ENCODE measurements around the gene TMEM18.
"Not testable (repeated sequence)": the region's sequence is repeated elsewhere in the genome, so short reads cannot be mapped to it uniquely, and the experiment has no call there.

The TMEM18 gene

DNA sequence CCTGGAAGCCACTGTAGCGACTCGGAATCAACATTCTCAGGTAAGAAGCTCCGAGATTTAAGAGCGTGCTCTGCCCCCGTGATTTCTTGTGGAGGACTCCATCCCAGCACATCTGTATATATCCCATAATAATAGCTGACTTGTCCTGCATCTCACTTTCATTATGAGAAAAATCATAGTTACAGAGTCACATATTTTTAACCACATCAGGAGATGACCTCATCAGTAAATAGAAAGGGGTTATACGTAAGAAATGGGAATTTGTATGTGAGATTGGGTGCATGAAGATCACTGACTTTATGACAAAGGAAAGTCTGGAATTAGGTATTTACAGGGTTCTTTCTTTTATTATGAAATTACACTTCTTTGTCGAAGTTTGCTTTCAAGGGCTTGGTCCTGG lies 16.4 kb upstream of the TMEM18 start:
- DNase-seq (ENCODE audit: low read depth): no peak

DNA sequence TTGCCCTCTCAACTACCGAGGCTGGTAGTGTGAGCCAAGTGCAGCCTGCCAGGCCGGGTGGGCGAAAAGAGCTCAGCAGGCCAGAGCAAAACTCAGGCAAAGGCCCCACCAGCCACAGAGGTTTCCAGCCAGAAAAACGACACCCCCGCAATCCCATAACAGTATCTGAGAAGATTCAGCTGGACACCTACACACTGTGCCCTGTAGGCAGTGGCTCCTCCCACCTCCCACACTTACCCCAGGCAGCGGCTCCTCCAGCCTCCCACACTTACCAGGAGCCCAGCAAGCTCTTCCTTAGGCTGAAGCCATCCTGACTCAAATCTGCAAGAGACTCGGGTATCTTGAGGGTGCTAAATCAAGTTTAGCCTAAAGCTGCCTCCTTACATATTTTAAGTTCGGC lies 15.6 kb upstream of the TMEM18 start:
- peak; percentile 7 for DNase-seq (ENCODE audit: low read depth)

GRCh38 chr2:691821-692761 lies 14.9 kb upstream of the TMEM18 start:
- no peak for DNase-seq (ENCODE audit: low read depth)

GRCh38 chr2:690799-691198 lies 13.6 kb upstream of the TMEM18 start:
- DNase-seq (ENCODE audit: low read depth): no peak

- DNase-seq (ENCODE audit: low read depth): no peak
Measured at GRCh38 chr2:689877-690510, 12.8 kb upstream of the TMEM18 start.

DNA sequence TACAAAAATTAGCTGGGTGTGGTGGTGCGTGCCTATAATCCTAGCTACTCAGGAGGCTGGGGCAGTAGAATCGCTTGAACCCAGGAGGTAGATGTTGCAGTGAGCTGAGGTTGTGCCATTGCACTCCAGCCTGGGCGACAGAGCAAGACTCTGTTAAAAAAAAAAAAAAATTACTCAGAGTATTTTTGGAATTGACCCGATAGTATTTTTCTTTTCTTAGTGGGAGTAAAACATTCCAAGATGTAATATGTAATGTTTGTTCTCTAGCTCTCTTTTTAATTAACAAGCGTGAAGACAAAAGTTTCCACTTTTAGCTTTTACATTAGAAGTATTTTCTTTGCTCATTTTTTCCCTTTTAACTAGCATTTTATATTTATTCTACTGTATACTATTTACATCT lies 12.0 kb upstream of the TMEM18 start:
- no peak for DNase-seq (ENCODE audit: low read depth)

DNA sequence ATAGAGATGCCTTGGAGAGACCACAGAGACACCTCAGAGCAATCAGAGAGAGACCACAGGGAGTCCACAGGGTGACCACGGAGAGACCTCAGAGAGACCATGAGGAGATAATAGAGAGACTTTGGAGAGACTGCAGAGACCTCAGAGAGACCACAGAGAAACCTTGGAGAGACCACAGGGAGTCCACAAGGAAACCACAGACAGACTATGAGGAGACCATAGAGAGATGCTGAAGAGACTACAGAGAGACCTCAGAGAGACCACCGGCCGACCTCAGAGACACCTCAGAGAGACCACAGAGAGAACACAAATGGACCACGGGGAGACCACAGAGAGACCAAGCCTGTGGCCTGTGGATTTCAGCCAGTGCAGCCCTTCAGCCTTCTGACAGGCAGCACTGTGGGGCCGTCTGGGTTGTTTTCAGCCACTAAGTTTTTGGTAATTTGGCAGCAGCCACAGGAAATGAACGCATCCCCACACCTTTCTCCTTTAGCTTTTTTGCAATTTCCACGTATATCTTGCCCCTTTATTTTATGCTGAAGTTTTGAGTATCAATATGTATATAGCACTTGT lies 11.4 kb upstream of the TMEM18 start:
- no peak for DNase-seq (ENCODE audit: low read depth)

DNA sequence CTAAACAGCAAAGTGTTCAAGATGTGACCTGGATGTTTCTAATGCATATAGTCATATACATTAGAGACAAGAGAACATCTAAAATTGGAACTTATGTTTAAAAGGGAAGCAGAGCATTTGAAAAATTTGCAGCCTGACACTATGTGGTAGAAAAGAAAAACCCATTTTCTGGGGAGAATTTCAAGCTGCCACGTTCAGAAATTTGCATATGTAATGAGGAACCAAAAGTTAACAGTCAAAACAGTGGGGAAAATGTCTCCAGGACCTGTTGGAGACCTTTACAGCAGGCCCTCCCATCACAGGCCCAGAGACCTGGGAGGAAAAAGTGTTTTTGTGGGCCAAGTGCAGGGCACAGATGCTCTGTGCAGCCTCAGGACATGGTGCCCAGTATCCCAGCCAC lies 8.2 kb upstream of the TMEM18 start:
- no peak for DNase-seq (ENCODE audit: low read depth)

DNA sequence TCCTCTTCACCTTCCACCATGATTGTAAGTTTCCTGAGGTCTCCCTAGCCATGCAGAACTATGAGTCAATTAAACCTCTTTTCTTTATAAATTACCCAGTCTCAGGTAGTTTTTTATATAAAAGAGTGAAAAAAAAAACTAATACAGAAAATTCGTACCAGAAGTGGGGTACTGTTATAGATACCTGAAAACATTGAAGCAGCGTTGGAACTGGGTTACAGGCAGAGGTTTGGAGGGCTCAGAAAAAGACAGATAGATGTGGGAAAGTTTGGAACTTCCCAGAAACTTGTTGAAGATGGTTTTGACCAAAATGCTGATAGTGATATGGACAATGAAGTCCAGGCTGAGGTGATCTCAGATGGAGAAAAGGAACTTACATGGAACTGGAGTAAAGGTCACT lies 7.7 kb upstream of the TMEM18 start:
- DNase-seq (ENCODE audit: low read depth): not testable (repeated sequence)

- DNase-seq (ENCODE audit: low read depth): no peak
Measured at GRCh38 chr2:682226-682625, 5.0 kb upstream of the TMEM18 start.

- no peak for DNase-seq (ENCODE audit: low read depth)
Measured at GRCh38 chr2:681312-681711, 4.1 kb upstream of the TMEM18 start.

GRCh38 chr2:680496-680895 lies 3.3 kb upstream of the TMEM18 start:
- DNase-seq (ENCODE audit: low read depth): no peak

GRCh38 chr2:678964-679363 lies 1.8 kb upstream of the TMEM18 start:
- DNase-seq (ENCODE audit: low read depth): no peak

GRCh38 chr2:677959-678550 lies 849 bp upstream of the TMEM18 start:
- peak; percentile 21 for DNase-seq (ENCODE audit: low read depth)

GRCh38 chr2:676647-677055 lies 555 bp downstream of the TMEM18 start:
- peak; percentile 96 for DNase-seq (ENCODE audit: low read depth)

GRCh38 chr2:675982-676646 lies 1.1 kb downstream of the TMEM18 start:
- peak; percentile 94 for DNase-seq (ENCODE audit: low read depth)

DNA sequence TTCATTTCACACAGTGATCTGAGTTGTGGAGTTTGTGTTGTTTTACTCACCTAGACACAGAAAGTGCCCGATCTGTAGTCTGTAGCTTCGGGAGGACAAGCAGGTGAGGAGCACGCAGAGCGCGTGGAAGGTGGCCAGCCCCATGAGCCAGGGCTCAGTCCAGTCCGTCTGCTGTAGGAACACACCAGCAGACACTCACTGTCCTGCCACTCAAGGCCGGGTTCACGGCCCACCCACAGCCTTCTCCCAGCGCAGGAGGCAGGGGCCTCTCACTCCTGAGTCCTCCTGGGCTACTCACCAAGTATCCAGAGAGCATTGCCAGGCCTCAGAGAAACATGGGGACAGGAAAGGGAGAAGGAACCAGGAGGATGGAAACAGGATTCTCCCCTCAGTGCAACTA lies 1.7 kb downstream of the TMEM18 start:
- no peak for DNase-seq (ENCODE audit: low read depth)

GRCh38 chr2:675051-675450 lies 2.2 kb downstream of the TMEM18 start:
- no peak for DNase-seq (ENCODE audit: low read depth)

- peak; percentile 9 for DNase-seq (ENCODE audit: low read depth)
Measured at GRCh38 chr2:674321-674985, 2.8 kb downstream of the TMEM18 start.

- peak; percentile 8 for DNase-seq (ENCODE audit: low read depth)
Measured at GRCh38 chr2:673615-674320, 3.4 kb downstream of the TMEM18 start.

GRCh38 chr2:673016-673415 lies 4.2 kb downstream of the TMEM18 start:
- no peak for DNase-seq (ENCODE audit: low read depth)
